ENCODE measurements around the gene ENOX2.

ENOX2 gene

GRCh38 chrX:130631011-130631410, 272.0 kb downstream of the ENOX2 start:
- no peak for DNase-seq (ENCODE audit: low read depth in 2 of 2)

GRCh38 chrX:130628516-130628915, 274.5 kb downstream of the ENOX2 start:
- no peak for DNase-seq (ENCODE audit: low read depth in 2 of 2)

GRCh38 chrX:130626521-130626920, 276.5 kb downstream of the ENOX2 start:
- DNase-seq (ENCODE audit: low read depth in 2 of 2), result peak; percentile 21 to 23

GRCh38 chrX:130625386-130625785, 277.6 kb downstream of the ENOX2 start:
- no peak for DNase-seq (ENCODE audit: low read depth in 2 of 2)

GRCh38 chrX:130623518-130623917, 279.5 kb downstream of the ENOX2 start:
- DNase-seq (ENCODE audit: low read depth in 2 of 2), result no peak

- no peak for DNase-seq (ENCODE audit: low read depth in 2 of 2)
These were observed 287.1 kb downstream of the ENOX2 start for GRCh38 chrX:130615941-130616340.

GRCh38 chrX:130607431-130607830, 295.6 kb downstream of the ENOX2 start:
- no peak for DNase-seq (ENCODE audit: low read depth in 2 of 2)

- no peak for DNase-seq (ENCODE audit: low read depth in 2 of 2)
These were observed 296.6 kb downstream of the ENOX2 start for GRCh38 chrX:130606425-130606824.

- no peak for DNase-seq (ENCODE audit: low read depth in 2 of 2)
These were observed 298.1 kb downstream of the ENOX2 start for GRCh38 chrX:130604882-130605281.

- DNase-seq (ENCODE audit: low read depth in 2 of 2), result no peak
These were observed 308.5 kb downstream of the ENOX2 start for GRCh38 chrX:130594453-130594916.

- no peak for DNase-seq (ENCODE audit: low read depth in 2 of 2)
These were observed 309.1 kb downstream of the ENOX2 start for GRCh38 chrX:130593911-130594310.

GRCh38 chrX:130592204-130592603, 310.8 kb downstream of the ENOX2 start:
- DNase-seq (ENCODE audit: low read depth in 2 of 2), result no peak

GRCh38 chrX:130578906-130579305, 324.1 kb downstream of the ENOX2 start:
- DNase-seq (ENCODE audit: low read depth in 2 of 2), result no peak

- no peak for DNase-seq (ENCODE audit: low read depth in 2 of 2)
These were observed 325.6 kb downstream of the ENOX2 start for GRCh38 chrX:130577431-130577830.

- DNase-seq (ENCODE audit: low read depth in 2 of 2), result no peak
These were observed 327.1 kb downstream of the ENOX2 start for GRCh38 chrX:130575831-130576389.
